ENCODE measurements around the gene C1QL4. TPM values are rescaled to one million over a fixed set of nuclear protein-coding genes. Genes with fewer than 3 reads are reported as not detected.
A peak's percentile ranks its signal among the peaks of the same experiment; 100 is the strongest.
"Not testable (repeated sequence)": the region's sequence is repeated elsewhere in the genome, so short reads cannot be mapped to it uniquely, and the experiment has no call there.

Gene C1QL4
- total RNA-seq, 2 donors from 2014 or later: not detected

DNA sequence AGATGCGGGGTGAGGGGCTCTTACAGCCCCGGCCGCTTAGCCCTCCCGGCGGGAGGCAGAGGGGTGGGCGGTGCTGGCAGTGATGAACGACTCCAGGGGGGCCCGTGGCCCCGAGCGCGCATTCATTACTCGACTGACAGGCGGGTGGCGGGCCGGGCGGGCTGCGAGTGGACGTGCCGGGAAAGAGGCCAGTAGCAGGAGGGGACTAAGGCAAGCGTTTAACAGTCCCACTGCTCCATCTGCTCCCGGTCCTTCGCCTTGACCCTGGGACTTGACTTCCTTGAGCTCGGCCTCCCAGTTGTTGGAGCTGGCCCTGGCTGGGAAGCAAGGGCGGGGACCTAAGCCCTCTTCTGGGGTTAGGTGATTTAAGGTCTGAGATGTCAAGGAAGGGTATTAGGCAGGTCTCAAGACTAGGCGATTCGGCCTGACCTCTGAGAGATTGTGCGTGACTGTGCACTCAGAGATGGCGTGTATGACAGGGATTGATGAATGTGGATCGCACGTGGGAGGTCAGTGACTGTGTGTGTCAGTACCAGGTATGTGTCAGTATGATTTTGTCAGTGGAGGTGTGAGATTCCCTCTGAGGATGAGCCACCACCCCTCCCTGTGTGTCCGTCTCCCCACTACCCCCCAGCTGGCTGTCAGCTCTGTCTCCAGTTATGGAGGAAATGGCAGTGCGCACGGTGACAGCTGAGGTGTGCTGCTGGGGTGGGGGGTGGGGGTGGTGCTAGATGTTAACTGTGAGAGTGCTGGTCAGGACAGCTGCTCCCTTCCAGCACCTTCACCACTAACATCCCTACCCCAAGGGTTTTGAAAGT lies 6.1 kb upstream of the C1QL4 start:
- Mint-ChIP-seq H3K27me3 (peaks cover 43% of the 10 kb centered on the region), H3K4me3 (peak overlapping the region; percentile 65), H3K4me1 (peaks cover 14% of the 10 kb centered on the region), H3K9me3 (no peaks in the 10 kb centered on the region), H3K36me3 (ENCODE audit: low read depth) (no peaks in the 10 kb centered on the region), H3K27ac (peak overlapping the region; percentile 28)
- peak; percentile 84 for ATAC-seq (replicated peaks)

DNA sequence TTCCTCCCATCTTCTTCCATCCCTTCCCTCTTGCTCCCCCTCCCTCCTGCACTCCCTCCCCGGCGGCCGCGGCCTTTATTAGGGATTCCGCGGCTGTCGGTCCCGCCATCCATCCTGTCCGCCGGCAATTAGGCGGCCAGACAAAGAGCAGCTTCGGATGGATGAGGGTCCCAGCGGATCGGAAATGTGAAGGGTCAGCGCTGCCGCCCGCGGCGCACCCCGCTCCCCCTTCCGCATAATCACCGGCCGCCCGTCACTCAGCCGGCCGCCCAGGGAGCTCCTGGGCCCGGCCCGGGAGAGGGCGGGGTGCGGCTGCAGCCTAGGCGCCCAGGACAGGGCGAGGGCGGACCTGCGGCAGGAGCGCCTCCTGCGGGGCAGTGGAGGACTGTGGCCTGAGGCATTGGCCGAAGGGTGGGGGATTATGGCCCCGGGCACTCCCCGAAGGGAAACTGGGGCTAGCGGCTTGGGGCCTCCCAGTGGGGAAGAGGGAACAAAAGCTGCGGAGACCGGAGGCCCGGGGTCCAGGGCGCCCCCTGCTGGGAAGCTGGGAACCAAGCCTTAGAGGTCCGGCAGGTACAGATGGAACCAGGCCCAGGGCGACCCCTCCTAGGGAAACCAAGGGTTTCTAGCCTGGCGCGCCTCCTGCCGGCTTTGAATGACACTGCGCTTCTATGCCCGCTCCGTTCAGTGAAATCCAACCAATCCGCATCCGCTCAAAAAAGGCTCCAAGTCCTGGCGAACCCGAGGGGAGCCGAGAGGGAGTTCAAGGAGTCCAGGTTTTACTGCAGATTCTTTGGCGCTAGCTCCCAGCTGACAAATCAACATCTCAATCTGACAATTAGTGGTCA lies 5.3 kb upstream of the C1QL4 start:
- Mint-ChIP-seq H3K36me3 (ENCODE audit: low read depth) (no peaks in the 10 kb centered on the region), H3K4me3 (peak overlapping the region; percentile 65), H3K27ac (peak overlapping the region; percentile 28), H3K27me3 (peaks cover 48% of the 10 kb centered on the region), H3K9me3 (no peaks in the 10 kb centered on the region), H3K4me1 (peaks cover 17% of the 10 kb centered on the region)
- ATAC-seq (replicated peaks): peak; percentile 72

- Mint-ChIP-seq H3K27me3 (peaks cover 49% of the 10 kb centered on the region), H3K9me3 (no peaks in the 10 kb centered on the region), H3K27ac (no peak overlapping the region), H3K4me3 (no peak overlapping the region), H3K36me3 (ENCODE audit: low read depth) (no peaks in the 10 kb centered on the region), H3K4me1 (peaks cover 14% of the 10 kb centered on the region)
- no peak for ATAC-seq (replicated peaks)
These were observed 4.7 kb upstream of the C1QL4 start for GRCh38 chr12:49341777-49342065.

DNA sequence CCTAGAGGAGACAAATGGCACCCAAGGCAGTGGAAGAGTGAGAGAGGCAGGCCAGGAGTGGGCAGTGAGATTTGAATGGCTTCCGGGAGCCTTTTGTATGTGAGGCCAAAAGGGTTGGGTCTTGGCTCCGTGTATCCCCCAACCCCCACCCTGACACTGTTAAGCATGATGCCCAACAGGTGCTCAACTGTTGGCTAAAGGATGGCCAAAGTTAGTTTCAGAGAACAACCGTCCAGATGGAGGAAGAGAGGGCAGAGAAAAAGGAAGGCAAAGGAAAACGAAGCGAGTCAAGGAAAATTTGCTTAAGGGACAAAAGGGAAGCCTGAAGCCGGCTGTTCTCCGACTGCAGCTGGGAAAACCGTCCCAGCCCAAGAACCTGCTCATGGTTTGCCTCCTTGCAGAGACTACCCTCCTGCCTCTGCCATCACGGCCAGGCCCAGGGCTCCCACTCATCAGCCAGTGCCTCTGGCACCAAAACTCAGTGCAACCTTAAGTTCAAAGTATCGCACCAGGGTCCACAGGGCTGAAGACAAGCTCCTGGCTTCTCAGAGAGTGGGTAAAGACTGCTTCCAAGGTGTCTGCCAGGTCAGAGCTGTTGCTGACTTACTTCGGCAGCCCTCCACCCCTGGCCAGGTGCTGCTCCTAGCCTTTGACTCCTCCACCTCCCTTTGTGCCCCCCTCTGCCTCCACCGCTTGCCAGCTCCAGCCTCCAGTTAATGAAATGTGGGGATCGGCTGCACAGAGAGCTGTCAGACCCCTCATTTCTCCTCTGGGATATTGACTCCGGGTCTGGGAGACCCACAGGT lies 4.2 kb upstream of the C1QL4 start:
- Mint-ChIP-seq H3K9me3 (no peaks in the 10 kb centered on the region), H3K4me1 (peaks cover 13% of the 10 kb centered on the region), H3K27ac (no peak overlapping the region), H3K27me3 (peaks cover 46% of the 10 kb centered on the region), H3K36me3 (ENCODE audit: low read depth) (no peaks in the 10 kb centered on the region), H3K4me3 (no peak overlapping the region)
- no peak for ATAC-seq (replicated peaks)

DNA sequence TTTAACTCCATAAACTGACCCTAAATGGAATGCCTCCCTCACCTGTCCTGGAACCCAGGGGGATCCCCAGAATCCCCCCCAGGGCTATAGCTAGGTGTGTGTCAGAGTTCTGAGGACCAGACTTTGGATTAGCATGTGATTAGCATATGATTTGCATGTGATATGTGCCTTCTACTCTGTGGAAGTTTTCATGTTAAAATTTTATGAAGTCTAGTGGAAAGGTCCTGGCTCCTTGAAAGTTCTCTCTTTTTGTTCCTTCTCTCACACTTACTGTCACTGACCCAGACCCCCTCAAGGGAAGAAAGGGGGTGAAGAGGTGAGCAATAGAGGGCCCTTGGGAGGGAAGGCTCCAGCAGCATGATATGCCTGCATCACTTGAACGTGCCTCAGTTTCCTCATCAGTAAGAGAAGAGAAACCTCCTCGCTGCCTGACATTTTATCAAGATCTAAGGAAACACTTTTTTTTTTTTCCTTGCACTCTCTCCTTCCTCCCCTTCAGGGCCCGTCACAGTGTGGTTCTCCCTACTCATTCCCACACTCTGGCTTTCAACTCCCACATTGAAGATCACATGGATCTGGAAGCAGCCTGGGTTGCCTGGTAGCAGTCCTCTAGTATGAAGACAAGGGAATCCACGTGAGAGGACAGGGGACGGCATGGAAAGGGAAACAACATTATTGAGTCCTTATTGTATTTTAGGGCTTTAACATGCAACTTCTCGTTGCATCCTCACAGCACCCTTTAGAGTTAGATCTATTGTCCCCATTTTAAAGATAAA lies 3.3 kb upstream of the C1QL4 start:
- Mint-ChIP-seq H3K4me1 (peaks cover 13% of the 10 kb centered on the region), H3K4me3 (no peak overlapping the region), H3K36me3 (ENCODE audit: low read depth) (no peaks in the 10 kb centered on the region), H3K27me3 (peaks cover 46% of the 10 kb centered on the region), H3K9me3 (no peaks in the 10 kb centered on the region), H3K27ac (no peak overlapping the region)
- no peak for ATAC-seq (replicated peaks)

- H3K4me1 Mint-ChIP-seq: peaks cover 13% of the 10 kb centered on the region
- no peak for ATAC-seq (replicated peaks)
- H3K9me3 Mint-ChIP-seq: no peaks in the 10 kb centered on the region
- H3K36me3 Mint-ChIP-seq (ENCODE audit: low read depth): no peaks in the 10 kb centered on the region
- H3K4me3 Mint-ChIP-seq: no peak overlapping the region
- H3K27ac Mint-ChIP-seq: no peak overlapping the region
- H3K27me3 Mint-ChIP-seq: peaks cover 52% of the 10 kb centered on the region
These were observed 2.5 kb upstream of the C1QL4 start for GRCh38 chr12:49339464-49339861.

GRCh38 chr12:49338830-49339463 lies 2.0 kb upstream of the C1QL4 start:
- Mint-ChIP-seq H3K27me3 (peaks cover 55% of the 10 kb centered on the region), H3K4me1 (peaks cover 13% of the 10 kb centered on the region), H3K4me3 (no peak overlapping the region), H3K27ac (no peak overlapping the region), H3K9me3 (no peaks in the 10 kb centered on the region), H3K36me3 (ENCODE audit: low read depth) (no peaks in the 10 kb centered on the region)
- ATAC-seq (replicated peaks): no peak

- no peak overlapping the region for H3K27ac Mint-ChIP-seq
- H3K36me3 Mint-ChIP-seq (ENCODE audit: low read depth): no peaks in the 10 kb centered on the region
- H3K27me3 Mint-ChIP-seq: peaks cover 65% of the 10 kb centered on the region
- no peak overlapping the region for H3K4me3 Mint-ChIP-seq
- peaks cover 7% of the 10 kb centered on the region for H3K4me1 Mint-ChIP-seq
- no peaks in the 10 kb centered on the region for H3K9me3 Mint-ChIP-seq
- no peak for ATAC-seq (replicated peaks)
These were observed 888 bp downstream of the C1QL4 start for GRCh38 chr12:49335955-49336644.

GRCh38 chr12:49335118-49335954 lies 1.7 kb downstream of the C1QL4 start:
- Mint-ChIP-seq H3K27me3 (peaks cover 58% of the 10 kb centered on the region), H3K36me3 (ENCODE audit: low read depth) (no peaks in the 10 kb centered on the region), H3K4me1 (peaks cover 7% of the 10 kb centered on the region), H3K27ac (no peak overlapping the region), H3K9me3 (no peaks in the 10 kb centered on the region), H3K4me3 (no peak overlapping the region)
- no peak for ATAC-seq (replicated peaks)

GRCh38 chr12:49334681-49335080 lies 2.3 kb downstream of the C1QL4 start:
- Mint-ChIP-seq H3K27me3 (peaks cover 57% of the 10 kb centered on the region), H3K27ac (no peak overlapping the region)

GRCh38 chr12:49334226-49334625 lies 2.8 kb downstream of the C1QL4 start:
- H3K4me3 Mint-ChIP-seq: no peak overlapping the region
- H3K9me3 Mint-ChIP-seq: no peaks in the 10 kb centered on the region
- H3K4me1 Mint-ChIP-seq: peaks cover 7% of the 10 kb centered on the region
- H3K36me3 Mint-ChIP-seq (ENCODE audit: low read depth): no peaks in the 10 kb centered on the region
- ATAC-seq (replicated peaks): no peak
- H3K27ac Mint-ChIP-seq: no peak overlapping the region
- peaks cover 57% of the 10 kb centered on the region for H3K27me3 Mint-ChIP-seq

More at GRCh38 chr12:49334681-49335080, 2.3 kb downstream of the C1QL4 start:
- ATAC-seq (replicated peaks): no peak
- no peaks in the 10 kb centered on the region for H3K9me3 Mint-ChIP-seq
- no peak overlapping the region for H3K4me3 Mint-ChIP-seq
- no peaks in the 10 kb centered on the region for H3K36me3 Mint-ChIP-seq (ENCODE audit: low read depth)
- peaks cover 7% of the 10 kb centered on the region for H3K4me1 Mint-ChIP-seq

DNA sequence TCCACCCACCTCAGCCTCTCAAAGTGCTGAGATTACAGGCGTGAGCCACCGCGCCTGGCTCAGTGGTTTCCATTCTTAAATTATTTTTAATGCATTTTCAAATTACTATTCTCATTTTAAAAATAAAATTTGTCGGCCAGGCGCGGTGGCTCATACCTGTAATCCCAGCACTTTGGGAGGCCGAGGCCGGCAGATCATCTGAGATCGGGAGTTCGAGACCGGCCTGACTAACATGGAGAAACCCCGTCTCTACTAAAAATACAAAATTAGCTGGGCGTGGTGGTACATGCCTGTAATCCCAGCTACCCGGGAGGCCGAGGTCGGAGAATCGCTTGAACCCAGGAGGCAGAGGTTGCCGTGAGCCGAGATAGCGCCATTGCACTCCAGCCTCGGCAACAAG lies 3.2 kb downstream of the C1QL4 start:
- not testable (repeated sequence) for H3K36me3 Mint-ChIP-seq (ENCODE audit: low read depth); H3K4me3 Mint-ChIP-seq; H3K9me3 Mint-ChIP-seq; ATAC-seq (replicated peaks); H3K27ac Mint-ChIP-seq; H3K4me1 Mint-ChIP-seq
- H3K27me3 Mint-ChIP-seq: peaks cover 56% of the 10 kb centered on the region

Data from activated T-helper 17 cell treated with anti-CD3 and anti-CD28 coated beads, Interleukin-2, amount 50 U/mL, for 72 hours (primary cell).